Trophoblast cell (in vitro differentiated cells and primary cell): ENCODE measurements around the gene PIK3AP1.

ENCODE experiments used
- DNase-seq, 2 donors: peaks; one replicate each; pipeline ENCODE4 v3.0.0-alpha.2; 2016
- H2AFZ ChIP-seq: 2 replicates; pipeline ENCODE4 v1.6.1; 2013; ENCODE audit warnings: low read length, moderate library complexity, mild to moderate bottlenecking; ENCODE audit not compliant: insufficient read depth, poor library complexity
- H2AK5ac ChIP-seq: 2 replicates; pipeline ENCODE4 v1.6.1; 2013; ENCODE audit warnings: mild to moderate bottlenecking, low read length
- H2BK120ac ChIP-seq: 2 replicates; pipeline ENCODE4 v1.6.1; 2013; ENCODE audit warnings: low read length, mild to moderate bottlenecking, moderate library complexity; ENCODE audit not compliant: insufficient read depth, poor library complexity
- H2BK12ac ChIP-seq: 2 replicates; pipeline ENCODE4 v1.6.1; 2013; ENCODE audit warnings: mild to moderate bottlenecking, low read length, moderate library complexity
- H2BK5ac ChIP-seq: 2 replicates; pipeline ENCODE4 v1.6.1; 2013; ENCODE audit warnings: low read length, low read depth, moderate library complexity, mild to moderate bottlenecking; ENCODE audit not compliant: poor library complexity
- H3K14ac ChIP-seq: 2 replicates; pipeline ENCODE4 v1.6.1; 2013; ENCODE audit warnings: mild to moderate bottlenecking, low read length
- H3K18ac ChIP-seq: 2 replicates; pipeline ENCODE4 v1.6.1; 2013; ENCODE audit warnings: mild to moderate bottlenecking, low read length
- H3K23ac ChIP-seq: 2 replicates; pipeline ENCODE4 v1.6.1; 2013; ENCODE audit warnings: low read length
- H3K27ac ChIP-seq: 2 replicates; pipeline ENCODE4 v1.5.1; 2013; ENCODE audit warnings: low read depth, mild to moderate bottlenecking, inconsistent platforms, low read length, moderate library complexity
- H3K27me3 ChIP-seq: 2 replicates; pipeline ENCODE4 v1.6.1; 2013; ENCODE audit warnings: inconsistent platforms, mild to moderate bottlenecking, low read length, moderate library complexity; ENCODE audit not compliant: insufficient read depth
- H3K36me3 ChIP-seq, 2 experiments: 1 replicate in 1 of 2; 2 replicates in 1 of 2; pipeline ENCODE4 v1.6.1; 2013; ENCODE audit warnings: low read length in 2 of 2, mild to moderate bottlenecking in 2 of 2, moderate library complexity in 1 of 2; ENCODE audit not compliant: insufficient read depth in 2 of 2, control insufficient read depth in 1 of 2
- H3K4ac ChIP-seq: 2 replicates; pipeline ENCODE4 v1.6.1; 2013; ENCODE audit warnings: low read depth, mild to moderate bottlenecking, low read length, moderate library complexity
- H3K4me1 ChIP-seq, 2 experiments: 1 replicate in 1 of 2; 2 replicates in 1 of 2; pipeline ENCODE4 v1.6.1; 2013; ENCODE audit warnings: low read length in 2 of 2, mild to moderate bottlenecking in 2 of 2, moderate library complexity in 1 of 2; ENCODE audit not compliant: insufficient read depth in 2 of 2, control insufficient read depth in 1 of 2
- H3K4me2 ChIP-seq: 2 replicates; pipeline ENCODE4 v1.6.1; 2013; ENCODE audit warnings: inconsistent platforms, mild to moderate bottlenecking, low read length, moderate library complexity
- H3K4me3 ChIP-seq: 2 replicates; pipeline ENCODE4 v1.5.1; 2013; ENCODE audit warnings: mild to moderate bottlenecking, low read depth, low read length, inconsistent platforms
- H3K79me1 ChIP-seq: one replicate; pipeline ENCODE4 v1.6.1; 2013; ENCODE audit warnings: low read length
- H3K79me2 ChIP-seq: 2 replicates; pipeline ENCODE4 v1.6.1; 2013; ENCODE audit warnings: low read length, mild to moderate bottlenecking; ENCODE audit not compliant: control insufficient read depth, insufficient read depth, poor library complexity
- H3K9ac ChIP-seq: 2 replicates; pipeline ENCODE4 v1.6.1; 2013; ENCODE audit warnings: mild to moderate bottlenecking, low read length
- H3K9me3 ChIP-seq: 2 replicates; pipeline ENCODE4 v1.6.1; 2013; ENCODE audit warnings: low read depth, mild to moderate bottlenecking, control low read depth, inconsistent platforms, low read length; ENCODE audit not compliant: insufficient read depth
- H4K12ac ChIP-seq: 2 replicates; pipeline ENCODE4 v1.6.1; 2013; ENCODE audit warnings: low read depth, mild to moderate bottlenecking, low read length, moderate library complexity
- H4K8ac ChIP-seq: 2 replicates; pipeline ENCODE4 v1.6.1; 2013; ENCODE audit warnings: low read depth, mild to moderate bottlenecking, low read length, moderate library complexity
- H4K91ac ChIP-seq: one replicate; pipeline ENCODE4 v1.6.1; 2013; ENCODE audit warnings: low read depth, mild to moderate bottlenecking, low read length, moderate library complexity
- WGBS: extraction: QIAGEN DNeasy Blood & Tissue Kit; methylation state at CpG from one replicate; pipeline ENCODE4 v1.1.7; 2013; ENCODE audit warnings: missing lambda C conversion rate; ENCODE audit not compliant: insufficient read length, insufficient coverage; ENCODE audit errors: extremely low coverage; 5-methylcytosine and 5-hydroxymethylcytosine counted together

Gene PIK3AP1

DNA sequence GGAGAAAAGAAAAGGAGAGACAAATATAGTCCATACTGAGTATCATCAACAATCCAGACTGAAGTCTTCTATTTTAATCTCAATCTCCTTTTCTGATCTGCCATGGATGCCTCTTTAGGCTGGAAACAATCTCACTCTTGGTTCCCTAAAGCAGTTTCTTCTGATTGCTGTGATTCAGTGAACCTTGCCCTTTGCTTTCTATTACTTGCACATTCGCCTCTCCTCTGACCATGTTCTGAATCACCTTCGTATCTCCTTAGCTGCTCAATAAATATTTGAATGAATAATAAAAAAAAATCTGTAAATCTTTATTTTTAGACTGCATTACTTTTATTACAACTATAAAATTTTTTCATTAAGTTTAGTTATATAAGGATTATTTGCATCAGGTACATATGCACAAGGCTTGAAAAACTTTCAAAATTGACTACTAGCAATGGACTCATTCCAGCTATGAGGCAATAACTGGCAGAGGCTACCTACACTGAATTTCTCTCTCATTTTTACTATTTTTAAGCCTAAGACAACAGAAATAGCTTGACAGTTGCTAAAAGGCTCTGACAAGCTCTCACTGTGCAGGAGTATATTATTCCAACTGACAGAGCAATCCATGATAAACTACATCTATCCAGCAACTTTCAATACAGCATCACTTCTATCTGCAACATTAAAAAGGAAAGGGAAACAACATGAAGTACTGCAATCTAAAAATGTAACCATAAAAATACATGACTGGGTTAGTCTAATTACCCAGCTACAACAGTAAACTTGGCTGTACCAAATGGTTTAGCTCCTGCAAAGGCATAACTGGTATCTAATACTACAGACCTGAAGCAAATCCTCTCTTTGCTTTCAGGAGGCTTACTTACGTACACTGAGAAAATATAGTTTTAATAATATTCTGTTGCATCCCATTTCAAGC lies 159.1 kb downstream of the PIK3AP1 start:
- Histone ChIP-seq H4K8ac (no peak overlapping the region), H4K91ac (no peak overlapping the region), H3K4me3 (no peak overlapping the region), H3K18ac (no peak overlapping the region), H3K14ac (no peak overlapping the region), H3K27ac (no peak overlapping the region), H3K23ac (no peak overlapping the region), H2BK5ac (no peak overlapping the region), H3K9me3 (no peaks in the 10 kb centered on the region), H3K4ac (no peak overlapping the region), H3K4me1 (no peaks in the 10 kb centered on the region), H3K36me3 (peaks cover 9 to 16% of the 10 kb centered on the region in 2 experiments), H2BK120ac (no peak overlapping the region), H3K27me3 (no peaks in the 10 kb centered on the region), H3K79me2 (no peaks in the 10 kb centered on the region), H4K12ac (no peak overlapping the region), H3K79me1 (no peaks in the 10 kb centered on the region), H2AFZ (no peak overlapping the region), H2AK5ac (no peak overlapping the region), H3K9ac (no peak overlapping the region), H2BK12ac (no peak overlapping the region), H3K4me2 (no peak overlapping the region)
- WGBS = no CpG with 5 or more reads among the region's 3 CpGs
- no peak for DNase-seq

DNA sequence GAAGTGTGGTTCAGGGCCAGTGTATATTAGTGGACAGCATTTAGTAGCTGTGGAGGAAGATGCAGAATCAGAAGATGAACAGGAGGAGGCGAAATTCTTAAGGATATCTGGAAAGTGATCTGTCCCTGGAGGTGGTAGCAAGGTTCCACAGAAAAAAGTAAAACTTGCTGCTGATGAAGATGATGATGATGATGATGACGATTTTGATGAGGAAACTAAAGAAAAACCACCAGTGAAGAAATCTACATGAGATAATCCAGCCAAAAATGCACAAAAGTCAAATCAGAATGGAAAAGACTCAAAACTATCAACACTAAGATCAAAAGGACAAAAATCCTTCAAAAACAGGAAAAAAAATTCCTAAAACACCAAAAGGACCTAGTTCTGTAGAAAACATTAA lies 159.8 kb downstream of the PIK3AP1 start:
- no peak overlapping the region for H2AK5ac ChIP-seq
- no peak overlapping the region for H4K91ac ChIP-seq
- H3K4me3 ChIP-seq = no peak overlapping the region
- H2BK5ac ChIP-seq = no peak overlapping the region
- WGBS = no CpG with 5 or more reads among the region's 2 CpGs
- no peaks in the 10 kb centered on the region for H3K79me1 ChIP-seq
- H3K4me1 ChIP-seq = no peaks in the 10 kb centered on the region
- no peak overlapping the region for H3K9ac ChIP-seq
- DNase-seq = no peak
- no peak overlapping the region for H4K8ac ChIP-seq
- H2AFZ ChIP-seq = no peak overlapping the region
- H3K14ac ChIP-seq = no peak overlapping the region
- no peak overlapping the region for H2BK120ac ChIP-seq
- no peak overlapping the region for H3K23ac ChIP-seq
- H4K12ac ChIP-seq = no peak overlapping the region
- H3K36me3 ChIP-seq = peaks cover 9 to 16% of the 10 kb centered on the region in 2 experiments
- no peak overlapping the region for H3K18ac ChIP-seq
- no peak overlapping the region for H3K27ac ChIP-seq
- H3K4me2 ChIP-seq = no peak overlapping the region
- no peak overlapping the region for H3K4ac ChIP-seq
- H3K9me3 ChIP-seq = no peaks in the 10 kb centered on the region
- H3K27me3 ChIP-seq = no peaks in the 10 kb centered on the region
- H3K79me2 ChIP-seq = no peaks in the 10 kb centered on the region
- H2BK12ac ChIP-seq = no peak overlapping the region

DNA sequence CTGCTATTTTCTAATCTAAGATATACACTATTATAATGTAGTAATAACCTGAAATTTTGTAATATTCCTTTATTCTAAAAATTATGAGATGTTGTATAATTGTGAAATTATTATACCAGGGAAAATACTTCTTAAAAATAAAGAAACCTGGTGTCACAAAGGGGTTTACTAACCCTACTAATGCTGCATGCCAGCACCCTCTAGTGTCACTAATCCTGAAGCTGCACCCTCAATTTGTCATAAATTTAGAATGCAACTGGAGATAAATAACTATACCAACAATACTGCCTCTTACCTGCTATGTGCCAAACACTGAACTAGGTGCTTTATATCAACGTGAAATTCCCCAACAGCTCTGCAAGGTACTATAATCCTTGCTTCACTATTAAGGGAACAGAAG lies 164.3 kb downstream of the PIK3AP1 start:
- no peaks in the 10 kb centered on the region for H3K79me2 ChIP-seq
- no peak overlapping the region for H3K27ac ChIP-seq
- WGBS = no CpG with 5 or more reads among the region's 1 CpG
- H2BK5ac ChIP-seq = no peak overlapping the region
- H4K91ac ChIP-seq = no peak overlapping the region
- no peaks in the 10 kb centered on the region for H3K9me3 ChIP-seq
- no peak overlapping the region for H2BK12ac ChIP-seq
- H3K4me2 ChIP-seq = no peak overlapping the region
- H2BK120ac ChIP-seq = no peak overlapping the region
- H2AK5ac ChIP-seq = no peak overlapping the region
- no peak overlapping the region for H3K14ac ChIP-seq
- no peaks in the 10 kb centered on the region for H3K4me1 ChIP-seq
- H4K12ac ChIP-seq = no peak overlapping the region
- H3K23ac ChIP-seq = no peak overlapping the region
- no peak overlapping the region for H3K4ac ChIP-seq
- H3K18ac ChIP-seq = no peak overlapping the region
- no peak overlapping the region for H4K8ac ChIP-seq
- peak in 1 of 2 donors; percentile 13 for DNase-seq
- H3K27me3 ChIP-seq = no peaks in the 10 kb centered on the region
- peaks cover 5 to 17% of the 10 kb centered on the region in 2 experiments for H3K36me3 ChIP-seq
- H3K4me3 ChIP-seq = no peak overlapping the region
- H3K9ac ChIP-seq = no peak overlapping the region
- no peaks in the 10 kb centered on the region for H3K79me1 ChIP-seq
- H2AFZ ChIP-seq = no peak overlapping the region

DNA sequence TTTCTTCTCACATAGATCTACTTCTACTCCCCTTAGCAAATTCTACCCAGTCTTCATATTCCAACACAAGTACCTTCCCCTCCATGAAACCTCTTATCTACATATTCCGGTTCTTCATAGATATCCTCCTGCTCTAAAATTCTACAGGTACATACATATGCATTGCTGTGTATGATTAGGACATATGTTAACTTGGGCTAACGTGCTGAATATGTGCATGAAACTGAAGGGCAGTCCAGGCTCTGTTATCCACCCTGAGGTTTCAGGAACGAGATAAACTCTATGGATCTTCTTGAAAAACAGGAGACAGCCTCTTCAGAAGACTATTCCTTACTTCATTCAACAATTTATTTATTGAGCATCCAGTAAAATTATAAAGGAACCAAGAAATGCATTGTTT lies 165.0 kb downstream of the PIK3AP1 start:
- WGBS = no CpG with 5 or more reads among the region's 3 CpGs

More for the DNA sequence above, 165.0 kb downstream of the PIK3AP1 start:
- H2BK120ac ChIP-seq = no peak overlapping the region
- DNase-seq = no peak
- no peak overlapping the region for H2BK12ac ChIP-seq
- no peak overlapping the region for H4K12ac ChIP-seq
- no peak overlapping the region for H3K18ac ChIP-seq
- H3K79me2 ChIP-seq = no peaks in the 10 kb centered on the region
- H3K14ac ChIP-seq = no peak overlapping the region
- H3K9ac ChIP-seq = no peak overlapping the region
- H2BK5ac ChIP-seq = no peak overlapping the region
- H4K91ac ChIP-seq = no peak overlapping the region
- H3K4me3 ChIP-seq = no peak overlapping the region
- no peak overlapping the region for H4K8ac ChIP-seq
- H2AK5ac ChIP-seq = no peak overlapping the region
- H3K36me3 ChIP-seq = peaks cover 5 to 18% of the 10 kb centered on the region in 2 experiments
- H3K27me3 ChIP-seq = no peaks in the 10 kb centered on the region
- H3K4me2 ChIP-seq = no peak overlapping the region
- H3K79me1 ChIP-seq = no peaks in the 10 kb centered on the region
- no peak overlapping the region for H3K23ac ChIP-seq
- H3K27ac ChIP-seq = no peak overlapping the region
- H3K4ac ChIP-seq = no peak overlapping the region
- no peaks in the 10 kb centered on the region for H3K4me1 ChIP-seq
- H3K9me3 ChIP-seq = no peaks in the 10 kb centered on the region
- no peak overlapping the region for H2AFZ ChIP-seq
